Stimulated activated CD4-positive, alpha-beta T cell treated with anti-CD3 and anti-CD28 coated beads, Interleukin-4, amount 100 ng/mL, for 24 hours (primary cell): ENCODE results near the gene NECAB3.

Experiments
- DNase-seq: peaks from one replicate; pipeline ENCODE4 v3.0.0-alpha.2; 2020

The NECAB3 gene

GRCh38 chr20:33696448-33696847 lies 22.2 kb upstream of the NECAB3 start:
- no peak for DNase-seq

- no peak for DNase-seq
Measured at GRCh38 chr20:33694639-33695012, 20.4 kb upstream of the NECAB3 start.

GRCh38 chr20:33693741-33694638 lies 19.8 kb upstream of the NECAB3 start:
- no peak for DNase-seq

- no peak for DNase-seq
Measured at GRCh38 chr20:33693289-33693688, 19.1 kb upstream of the NECAB3 start.

- peak; percentile 54 for DNase-seq
Measured at GRCh38 chr20:33689973-33690372, 15.7 kb upstream of the NECAB3 start.

GRCh38 chr20:33689493-33689892 lies 15.3 kb upstream of the NECAB3 start:
- DNase-seq = no peak

- no peak for DNase-seq
Measured at GRCh38 chr20:33688938-33689424, 14.8 kb upstream of the NECAB3 start.

- no peak for DNase-seq
Measured at GRCh38 chr20:33687993-33688937, 14.0 kb upstream of the NECAB3 start.

GRCh38 chr20:33687370-33687915 lies 13.2 kb upstream of the NECAB3 start:
- no peak for DNase-seq

GRCh38 chr20:33686984-33687366 lies 12.7 kb upstream of the NECAB3 start:
- DNase-seq = no peak

GRCh38 chr20:33686100-33686983 lies 12.1 kb upstream of the NECAB3 start, which contains the start of gene E2F1:
Gene E2F1, minus strand, starts transcription at chr20:33686385. Its CDS starts 121 bp downstream, at chr20:33686264.
- DNase-seq = peak; percentile 95

- peak; percentile 58 for DNase-seq
Measured at GRCh38 chr20:33685328-33686099, 11.3 kb upstream of the NECAB3 start.

- no peak for DNase-seq
Measured at GRCh38 chr20:33684533-33685327, 10.5 kb upstream of the NECAB3 start.

- DNase-seq = no peak
Measured at GRCh38 chr20:33681728-33682353, 7.6 kb upstream of the NECAB3 start.

- DNase-seq = no peak
Measured at GRCh38 chr20:33681288-33681687, 7.1 kb upstream of the NECAB3 start.

GRCh38 chr20:33680686-33681085 lies 6.5 kb upstream of the NECAB3 start:
- no peak for DNase-seq

- peak; percentile 19 for DNase-seq
Measured at GRCh38 chr20:33679758-33680485, 5.7 kb upstream of the NECAB3 start.

GRCh38 chr20:33677991-33678702 lies 3.9 kb upstream of the NECAB3 start:
- no peak for DNase-seq
